Stimulated activated CD8-positive, alpha-beta memory T cell treated with anti-CD3 and anti-CD28 coated beads, Interleukin-15, amount 100 ng/mL, for 1 hour (primary cell): ENCODE results near the gene ASB2.

Experiments
- DNase-seq: peaks from one replicate; pipeline ENCODE4 v3.0.0-alpha.2; 2020; ENCODE audit warnings: low read depth

The ASB2 gene

DNA sequence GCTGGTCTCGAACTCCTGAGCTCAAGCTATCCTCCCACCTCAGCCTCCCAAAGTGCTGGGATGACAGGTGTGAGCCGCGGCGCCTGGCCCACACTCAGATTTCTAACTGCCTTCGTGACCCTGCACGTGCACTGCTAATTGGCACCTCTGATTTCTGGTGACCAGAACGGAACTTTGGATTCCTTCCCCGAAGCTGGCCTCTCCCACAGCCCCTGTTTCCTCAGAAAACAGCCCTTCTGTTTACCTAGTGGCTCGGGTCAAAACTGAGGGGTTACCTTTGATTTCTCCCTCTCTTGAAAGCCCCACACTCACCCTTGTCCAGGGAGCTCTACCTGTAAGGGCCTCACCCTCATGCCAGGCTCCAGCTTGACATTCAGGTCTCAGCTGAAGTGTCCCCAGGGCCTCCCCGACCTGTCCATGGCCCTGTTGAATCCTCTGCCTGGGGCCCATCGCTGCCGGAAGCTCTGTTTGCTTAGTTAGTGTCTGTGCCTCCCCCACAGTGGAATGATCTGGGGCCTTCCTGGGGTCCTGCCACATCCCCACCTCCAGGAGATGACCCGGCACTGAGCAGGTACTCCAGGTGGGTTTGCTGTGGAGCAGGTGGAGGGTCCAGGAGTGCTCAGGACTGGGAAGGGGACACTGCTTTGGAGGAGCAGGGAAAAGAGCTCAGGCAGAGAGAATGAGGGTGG is 73.6 kb downstream of the ASB2 start:
- no peak for DNase-seq

DNA sequence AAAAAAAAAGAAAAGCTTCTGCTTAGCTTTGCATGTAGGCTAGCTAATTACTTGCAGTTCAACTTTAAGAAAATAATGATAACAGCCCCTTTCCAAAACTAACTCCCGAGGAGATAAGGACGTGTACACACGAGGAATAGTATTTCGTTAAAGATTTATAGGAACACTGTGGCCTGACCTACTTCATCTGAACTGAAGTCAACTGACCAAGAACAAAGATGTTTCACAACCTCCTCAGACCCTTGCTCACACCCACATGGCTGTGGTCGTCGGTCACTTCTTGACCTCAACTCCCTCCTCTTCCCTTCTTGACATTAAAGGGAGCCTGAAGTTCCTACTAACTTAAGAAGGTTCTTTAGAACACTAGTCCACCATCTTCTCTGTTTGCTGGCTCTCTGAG is 74.6 kb downstream of the ASB2 start:
- DNase-seq = no peak

DNA sequence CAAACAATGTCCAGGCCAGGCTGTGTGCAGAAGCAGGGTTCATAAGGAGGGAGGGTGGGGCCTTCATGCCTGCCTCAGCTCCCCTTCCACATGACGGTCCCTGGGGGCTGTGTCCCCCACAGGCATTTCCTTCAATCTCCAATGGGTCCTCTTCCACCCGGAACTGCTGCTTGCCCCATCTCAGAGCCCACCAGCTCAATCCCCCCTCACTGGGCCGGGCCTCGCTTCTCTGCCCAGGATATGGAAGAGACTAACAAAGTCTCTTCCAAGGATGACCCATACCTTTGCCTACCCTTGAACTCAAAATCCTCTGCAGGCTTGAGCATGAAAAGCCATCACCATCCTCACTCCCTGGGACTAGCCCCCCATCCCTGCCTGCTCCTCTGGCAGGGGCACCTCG is 77.6 kb downstream of the ASB2 start:
- DNase-seq = no peak

DNA sequence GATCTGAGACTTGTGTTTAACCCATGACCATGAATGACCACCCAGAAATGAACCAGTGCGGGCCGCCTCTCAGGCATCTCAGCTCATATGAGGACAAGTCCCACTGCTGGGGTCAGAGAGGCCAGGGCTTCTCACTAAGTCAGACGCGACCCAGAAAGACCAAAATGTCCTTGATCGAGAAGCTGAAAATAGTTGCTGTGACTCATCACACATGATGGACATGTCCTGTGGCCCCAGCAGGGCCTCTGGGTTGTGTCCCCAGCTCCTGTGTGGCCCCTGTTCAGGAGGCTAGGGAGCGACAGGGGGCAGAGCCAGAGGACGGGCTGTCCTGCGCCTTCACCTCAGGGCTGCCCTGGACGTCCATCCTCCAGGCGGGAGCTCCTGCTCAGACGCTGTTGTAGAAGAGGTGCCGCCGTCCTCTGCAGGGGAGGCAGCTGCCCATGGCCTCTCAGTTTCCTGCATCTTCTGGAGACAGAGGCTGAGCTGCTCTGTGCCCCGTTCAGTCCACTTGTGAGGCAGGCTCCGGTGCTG is 78.2 kb downstream of the ASB2 start:
- DNase-seq = no peak

DNA sequence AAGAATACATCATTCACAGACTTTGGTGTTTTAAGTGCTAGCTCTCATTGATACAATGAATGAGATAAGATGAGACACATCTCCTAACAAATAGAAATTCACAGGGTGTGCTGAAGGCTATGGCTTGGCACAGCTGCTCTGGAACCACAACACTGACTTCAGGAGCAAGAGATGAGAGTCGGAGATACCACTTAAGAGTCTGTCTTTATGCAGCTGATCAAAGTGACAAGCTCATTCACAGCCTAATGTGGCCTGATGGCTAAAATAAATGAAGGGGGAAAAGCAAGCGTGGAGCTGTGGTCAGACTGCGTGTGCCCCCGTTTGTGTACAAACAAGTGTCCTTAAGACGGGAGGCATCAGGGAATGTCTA is 78.9 kb downstream of the ASB2 start:
- DNase-seq = no peak

DNA sequence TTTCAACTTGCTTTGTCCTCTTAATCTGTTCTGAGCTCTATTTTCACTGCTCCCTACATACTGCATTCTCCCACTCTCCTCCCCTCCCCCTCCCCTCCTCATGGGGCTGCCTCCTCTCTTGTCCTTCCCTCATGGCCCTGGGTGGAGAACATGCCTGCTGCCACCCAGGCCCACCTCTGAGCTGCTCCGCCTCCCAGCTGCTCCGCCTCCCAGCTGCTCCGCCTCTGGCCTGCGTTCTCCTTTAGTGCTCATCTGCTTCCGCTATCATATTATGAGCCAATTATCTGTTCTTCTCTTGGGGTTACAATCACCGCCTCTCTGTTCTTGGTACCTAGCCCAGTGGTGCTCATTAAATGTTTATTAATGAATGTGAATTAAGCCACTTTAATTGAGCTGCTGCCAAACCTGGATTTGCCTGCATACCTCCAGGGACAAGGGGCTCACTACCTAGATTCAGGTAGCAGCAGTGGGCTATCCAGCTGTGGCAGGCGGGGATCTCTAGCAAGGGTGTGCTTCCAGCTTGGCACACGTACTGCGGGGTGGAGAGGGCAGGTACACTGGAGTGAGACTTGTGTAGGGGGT is 81.3 kb downstream of the ASB2 start:
- DNase-seq = no peak

DNA sequence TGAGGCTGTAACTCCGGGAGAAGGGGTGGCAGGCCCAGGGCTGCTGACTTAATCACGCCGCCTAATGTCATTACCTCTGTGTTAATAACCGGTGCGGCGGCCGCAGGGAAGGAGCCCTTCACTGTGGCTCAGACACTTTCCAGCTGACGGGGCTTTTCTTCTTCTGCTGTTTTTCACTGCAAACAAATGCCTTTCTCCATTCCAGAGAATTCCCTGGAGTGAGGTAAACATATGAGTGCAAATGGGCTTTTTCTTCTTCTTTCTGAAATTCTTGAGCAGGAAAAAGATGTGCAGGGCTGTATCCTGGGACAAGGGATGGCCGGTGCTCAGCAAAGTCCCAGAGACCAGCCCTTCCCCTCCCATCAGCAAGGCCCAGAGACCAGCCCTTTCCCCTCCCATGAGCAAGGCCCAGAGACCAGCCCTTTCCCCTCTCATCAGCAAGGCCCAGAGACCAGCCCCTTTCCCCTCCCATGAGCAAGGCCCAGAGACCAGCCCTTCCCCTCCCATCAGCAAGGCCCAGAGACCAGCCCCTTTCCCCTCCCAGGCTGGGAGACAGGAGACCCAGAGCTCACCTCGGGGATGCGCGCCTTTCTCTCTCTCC is 82.6 kb downstream of the ASB2 start:
- no peak for DNase-seq

DNA sequence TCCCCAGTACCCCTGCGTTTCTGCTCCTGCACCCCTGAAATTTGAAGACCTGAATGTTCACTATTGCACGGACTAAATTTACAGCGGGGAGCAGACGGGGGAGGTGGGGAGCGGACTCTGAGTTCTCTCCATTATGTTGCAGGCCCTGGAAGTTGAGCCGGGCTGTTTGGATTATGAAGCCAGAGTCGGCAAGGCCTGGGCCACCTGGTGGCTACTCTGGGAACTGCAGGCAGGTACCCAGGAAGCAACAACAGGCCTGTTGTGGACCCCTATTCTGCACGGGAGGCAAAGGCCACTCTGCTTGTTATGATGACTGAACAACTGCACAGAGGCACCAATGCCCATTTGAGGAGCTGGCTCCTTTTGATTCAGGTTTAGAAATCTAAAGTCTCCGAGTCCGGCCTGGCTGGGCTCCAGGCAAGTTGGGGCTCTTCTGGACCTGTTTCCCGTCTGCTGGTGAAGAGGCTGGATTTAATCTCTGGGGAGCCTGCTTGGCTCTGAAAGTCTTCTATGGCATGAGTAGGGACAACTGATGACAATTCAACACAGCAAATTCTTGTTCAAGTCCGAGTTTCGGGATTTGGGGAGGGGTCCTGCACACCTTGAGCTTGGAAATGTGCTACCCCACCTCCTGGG is 83.3 kb downstream of the ASB2 start:
- DNase-seq = peak; percentile 52

DNA sequence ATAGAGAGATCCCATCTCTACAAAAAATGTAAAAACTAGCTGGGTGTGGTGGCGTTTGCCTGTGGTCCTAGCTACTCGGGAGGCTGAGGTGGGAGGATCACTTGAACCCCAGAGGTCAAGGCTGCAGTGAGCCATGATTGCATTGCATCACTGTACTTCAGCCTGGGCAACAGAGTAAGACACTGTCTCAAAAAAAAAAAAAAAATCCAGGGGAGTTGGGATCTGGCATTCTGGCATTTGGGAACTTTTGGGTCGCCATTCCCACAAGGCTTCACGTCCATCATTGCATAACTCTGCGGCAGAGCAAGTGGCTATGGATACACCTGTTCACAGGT is 83.9 kb downstream of the ASB2 start:
- no peak for DNase-seq

DNA sequence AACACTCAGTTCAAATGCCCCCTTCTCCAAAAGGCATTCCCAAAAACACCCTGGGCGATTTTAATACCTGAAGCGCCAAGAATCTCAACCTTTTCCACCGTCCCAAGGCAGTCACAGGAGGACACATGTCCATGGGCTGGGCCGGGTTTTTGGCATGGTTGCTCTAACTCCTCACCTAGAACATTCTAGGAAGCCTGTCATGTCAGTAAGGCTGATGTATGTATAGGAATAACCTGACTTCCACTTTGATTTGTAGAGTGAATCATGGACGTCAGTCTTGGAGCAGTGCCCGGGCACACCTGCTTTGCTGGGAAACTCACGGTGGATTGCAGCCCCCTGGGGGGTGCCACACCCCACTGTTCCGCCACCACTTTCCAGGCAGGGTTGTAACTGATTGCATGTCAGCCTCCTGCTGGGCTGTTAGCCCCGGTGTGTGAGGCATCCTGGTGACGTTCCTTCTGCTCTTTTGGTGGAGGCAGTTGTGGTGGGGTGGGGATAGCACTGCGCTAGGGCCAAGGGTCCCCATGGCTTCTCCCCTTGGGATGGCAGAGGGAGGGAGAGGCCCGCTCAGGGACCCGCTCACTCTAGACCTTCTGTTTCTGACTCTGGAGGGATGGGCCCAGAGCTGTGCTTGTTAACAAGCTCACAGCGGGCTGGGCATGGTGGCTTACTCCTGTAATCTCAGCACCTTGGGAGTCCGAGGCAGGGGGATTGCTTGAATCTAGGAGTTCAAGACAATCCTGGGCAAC is 84.4 kb downstream of the ASB2 start:
- no peak for DNase-seq

DNA sequence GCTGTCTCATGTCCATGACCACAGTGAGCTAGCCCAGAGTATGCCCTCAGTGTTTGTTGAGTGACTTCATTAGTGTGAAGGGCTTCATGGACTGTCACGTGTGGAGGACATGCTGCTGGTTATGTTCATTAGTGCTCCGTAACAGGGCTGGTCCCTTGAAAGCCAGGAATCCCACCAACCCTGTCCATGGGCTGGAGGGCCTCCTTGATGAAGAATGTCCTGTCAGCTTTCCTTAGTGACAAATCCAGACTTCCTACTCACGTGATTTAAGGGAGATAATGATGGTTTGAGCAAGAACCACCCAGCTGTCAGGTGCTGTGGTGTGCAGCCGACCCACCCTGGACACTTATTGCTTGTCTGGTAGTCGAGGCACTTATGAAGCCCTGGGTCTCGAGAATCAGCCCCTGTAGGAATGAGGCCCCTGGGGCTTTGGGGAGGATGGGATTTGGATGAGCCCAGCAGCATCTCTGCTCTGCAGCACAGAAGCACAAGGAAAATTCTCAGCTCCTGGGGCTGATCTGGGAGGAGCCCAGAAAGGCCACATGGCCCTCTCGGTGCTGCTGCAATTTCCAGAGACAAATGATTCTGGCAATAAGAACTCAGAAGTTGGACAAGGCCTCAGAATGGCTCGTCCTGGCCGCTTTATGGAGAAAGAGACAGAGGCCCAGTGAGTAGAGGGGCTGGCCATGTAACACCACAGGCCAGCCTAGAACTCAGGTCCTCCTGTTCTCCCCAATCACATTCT is 86.5 kb downstream of the ASB2 start:
- DNase-seq = no peak

DNA sequence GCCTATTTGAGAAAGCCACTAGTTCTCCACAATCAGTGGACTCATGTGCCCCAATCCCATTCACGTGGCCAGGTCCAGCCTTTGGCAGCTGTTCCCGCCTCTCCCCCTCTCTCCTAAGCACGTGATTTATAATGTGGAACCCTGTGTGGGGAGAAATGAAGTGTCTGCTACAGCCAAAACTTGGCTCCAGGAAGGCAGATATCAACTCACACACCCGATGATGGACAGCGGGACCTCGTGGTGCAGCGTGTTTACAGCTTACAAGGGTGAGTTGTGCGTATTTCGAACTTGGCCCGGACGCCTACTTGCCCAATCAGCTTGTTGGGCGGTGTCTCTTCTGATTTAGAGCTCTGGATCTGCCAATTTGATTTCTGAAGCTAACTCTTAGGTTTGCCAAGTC is 87.4 kb downstream of the ASB2 start:
- no peak for DNase-seq

DNA sequence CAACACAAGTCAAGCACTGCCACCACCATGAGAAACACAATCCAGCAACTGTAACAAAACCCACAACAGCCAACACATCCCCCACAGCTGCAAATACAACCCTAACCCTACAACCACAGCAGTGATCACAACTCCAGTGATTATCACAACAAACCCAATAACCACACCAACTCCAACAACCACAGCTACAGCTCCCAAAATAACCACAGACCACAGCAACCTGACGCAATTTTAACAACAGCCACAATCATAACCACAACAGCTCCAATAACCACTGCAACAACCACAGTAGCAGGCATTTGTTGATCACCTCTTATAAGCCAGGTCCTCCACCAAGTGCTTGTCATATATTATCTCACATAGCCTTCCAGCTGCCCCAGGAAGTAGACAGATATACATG is 91.4 kb downstream of the ASB2 start:
- DNase-seq = no peak
